Uterus (tissue), 2 donors: ENCODE data around the gene GPD1L.

Source experiments
- POLR2A ChIP-seq, 2 donors: fragments of 450-650 bp; IDR thresholded peaks; one replicate each; pipeline ENCODE4 v1.6.1; 2016; ENCODE audit warnings: antibody characterized with exemption in 2 of 2, mild to moderate bottlenecking in 1 of 2, moderate library complexity in 1 of 2
- TF ChIP-seq, protein P1 (sequence below), 4 experiments: fragments of 200-600 bp in 2 of 4; fragments of 450-650 bp in 2 of 4; sonication (generic) in 2 of 4; IDR thresholded peaks; one replicate each; pipeline ENCODE4 v1.5.1; 2016 to 2019; ENCODE audit warnings: antibody characterized with exemption in 4 of 4, mild to moderate bottlenecking in 2 of 4, moderate library complexity in 1 of 4

DNA sequence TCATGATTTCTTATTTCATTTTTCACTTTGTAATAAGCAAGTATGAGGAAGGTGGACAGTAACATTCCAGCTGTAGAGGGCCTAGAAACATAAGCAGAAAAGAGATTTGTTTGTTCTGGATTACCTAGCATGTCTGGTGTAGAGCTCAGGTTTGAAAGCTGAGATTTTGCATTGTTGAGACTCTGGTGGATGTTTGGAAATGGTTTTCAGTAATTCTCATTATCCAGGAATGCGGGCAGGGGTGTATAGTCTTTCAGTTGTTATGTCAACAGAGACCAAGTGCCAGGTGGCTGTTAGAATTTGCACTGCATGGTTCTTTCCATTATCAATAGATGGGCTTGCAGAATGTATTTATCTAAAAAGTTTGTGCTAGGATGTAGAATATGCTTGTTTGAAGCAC, 10.9 kb downstream of the GPD1L start:
- TF ChIP-seq, protein P1, sequence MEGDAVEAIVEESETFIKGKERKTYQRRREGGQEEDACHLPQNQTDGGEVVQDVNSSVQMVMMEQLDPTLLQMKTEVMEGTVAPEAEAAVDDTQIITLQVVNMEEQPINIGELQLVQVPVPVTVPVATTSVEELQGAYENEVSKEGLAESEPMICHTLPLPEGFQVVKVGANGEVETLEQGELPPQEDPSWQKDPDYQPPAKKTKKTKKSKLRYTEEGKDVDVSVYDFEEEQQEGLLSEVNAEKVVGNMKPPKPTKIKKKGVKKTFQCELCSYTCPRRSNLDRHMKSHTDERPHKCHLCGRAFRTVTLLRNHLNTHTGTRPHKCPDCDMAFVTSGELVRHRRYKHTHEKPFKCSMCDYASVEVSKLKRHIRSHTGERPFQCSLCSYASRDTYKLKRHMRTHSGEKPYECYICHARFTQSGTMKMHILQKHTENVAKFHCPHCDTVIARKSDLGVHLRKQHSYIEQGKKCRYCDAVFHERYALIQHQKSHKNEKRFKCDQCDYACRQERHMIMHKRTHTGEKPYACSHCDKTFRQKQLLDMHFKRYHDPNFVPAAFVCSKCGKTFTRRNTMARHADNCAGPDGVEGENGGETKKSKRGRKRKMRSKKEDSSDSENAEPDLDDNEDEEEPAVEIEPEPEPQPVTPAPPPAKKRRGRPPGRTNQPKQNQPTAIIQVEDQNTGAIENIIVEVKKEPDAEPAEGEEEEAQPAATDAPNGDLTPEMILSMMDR (IDR thresholded peaks at IDR 0.05) = no peak
- no peak for TF ChIP-seq POLR2A (IDR thresholded peaks at IDR 0.05)
